SK-N-SH (cell line): ENCODE measurements around the gene CYP2C18. TPM values are rescaled to one million over a fixed set of nuclear protein-coding genes. Genes with fewer than 3 reads are reported as not detected.

Experiments used
- CTCF ChIA-PET: fragments of 300-600, 350-600 bp; formaldehyde crosslinking; extraction: SDS; loops from one replicate; lab custom pipeline; 2021; lab: Yijun Ruan, JAX
- POLR2A ChIA-PET: fragments of 350-600 bp; sonication (Branson Sonifier 250); formaldehyde crosslinking; extraction: SDS; loops from one replicate; lab custom pipeline; 2020; ENCODE audit warnings: antibody characterized with exemption, inconsistent platforms; lab: Yijun Ruan, JAX
- DNase-seq: peaks from one replicate; pipeline ENCODE4 v3.0.0; 2012
- H2AFZ ChIP-seq: fragments of 200-600 bp; sonication (generic); 2 replicates; pipeline ENCODE4 v1.8.1; 2016; ENCODE audit warnings: antibody characterized with exemption, mild to moderate bottlenecking, low read depth
- H3F3A ChIP-seq: fragments of 200-600 bp; sonication (generic); replicated peaks from 2 replicates; pipeline ENCODE3; 2016; ENCODE audit warnings: antibody characterized with exemption, mild to moderate bottlenecking; ENCODE audit not compliant: insufficient read depth
- H3K27ac ChIP-seq, 2 experiments: fragments of 200-500 bp in 1 of 2; fragments of 200-600 bp in 1 of 2; sonication (Bioruptor generic) in 1 of 2; sonication (generic), shearing (Covaris generic) in 1 of 2; 2 replicates each; pipeline versions ENCODE4 v1.5.1 to v1.6.1; 2014 to 2016; ENCODE audit warnings: low read depth in 2 of 2, inconsistent platforms in 1 of 2, low read length in 1 of 2, mild to moderate bottlenecking in 1 of 2, mixed read lengths in 1 of 2
- H3K27me3 ChIP-seq: fragments of 200-600 bp; sonication (generic), shearing (Covaris generic); 2 replicates; pipeline ENCODE4 v1.6.1; 2016; ENCODE audit warnings: mixed run types; ENCODE audit not compliant: insufficient read depth
- H3K36me3 ChIP-seq, 2 experiments: fragments of 200-500 bp in 1 of 2; fragments of 200-600 bp in 1 of 2; sonication (Bioruptor generic) in 1 of 2; sonication (generic) in 1 of 2; replicated peaks in 1 of 2; 2 replicates each; pipeline versions ENCODE3 to v1.5.1; 2014 to 2016; ENCODE audit warnings: low read length in 1 of 2, mild to moderate bottlenecking in 1 of 2; ENCODE audit not compliant: insufficient read depth in 2 of 2, control insufficient read depth in 1 of 2
- H3K4me1 ChIP-seq, 2 experiments: fragments of 200-500 bp in 1 of 2; fragments of 200-600 bp in 1 of 2; sonication (Bioruptor generic) in 1 of 2; sonication (generic), shearing (Covaris generic) in 1 of 2; 2 replicates each; pipeline versions ENCODE4 v1.5.1 to v1.6.1; 2014 to 2016; ENCODE audit warnings: low read depth in 1 of 2, low read length in 1 of 2, mixed run types in 1 of 2; ENCODE audit not compliant: insufficient read depth in 2 of 2, control insufficient read depth in 1 of 2
- H3K4me2 ChIP-seq: fragments of 200-600 bp; sonication (generic), shearing (Covaris generic); 2 replicates; pipeline ENCODE4 v1.6.1; 2017; ENCODE audit warnings: mixed run types
- H3K4me3 ChIP-seq, 2 experiments: fragments of 200-500 bp in 1 of 2; fragments of 200-600 bp in 1 of 2; sonication (Bioruptor generic) in 1 of 2; sonication (generic), shearing (Covaris generic) in 1 of 2; 2 replicates each; pipeline versions ENCODE4 v1.5.1 to v1.8.1; 2014 to 2016; ENCODE audit warnings: low read depth in 2 of 2, inconsistent platforms in 1 of 2, low read length in 1 of 2, mild to moderate bottlenecking in 1 of 2, mixed read lengths in 1 of 2, moderate library complexity in 1 of 2
- H3K79me2 ChIP-seq: fragments of 200-600 bp; sonication (generic); 2 replicates; pipeline ENCODE4 v1.8.1; 2017; ENCODE audit warnings: mild to moderate bottlenecking; ENCODE audit not compliant: insufficient read depth
- H3K9ac ChIP-seq: fragments of 200-600 bp; sonication (generic); 2 replicates; pipeline ENCODE4 v1.6.1; 2017; ENCODE audit warnings: mixed run types
- H3K9me2 ChIP-seq: fragments of 200-600 bp; sonication (generic); 2 replicates; pipeline ENCODE4 v1.6.1; 2017; ENCODE audit warnings: mixed run types
- H3K9me3 ChIP-seq: fragments of 200-600 bp; sonication (generic); 2 replicates; pipeline ENCODE4 v1.6.1; 2017; ENCODE audit warnings: mixed run types, mild to moderate bottlenecking, moderate library complexity
- H4K20me1 ChIP-seq: fragments of 200-600 bp; sonication (generic); 2 replicates; pipeline ENCODE4 v1.6.1; 2017; ENCODE audit warnings: mild to moderate bottlenecking, mixed run types; ENCODE audit not compliant: insufficient read depth
- EP300 ChIP-seq, 2 experiments: IDR thresholded peaks; 2 replicates each; pipeline versions ENCODE4 v1.4.0 to v1.6.1; 2012; ENCODE audit warnings: borderline replicate concordance in 1 of 2, low read depth in 1 of 2, low read length in 1 of 2
- EZH2phosphoT487 ChIP-seq: fragments of 200-600 bp; sonication (generic); IDR thresholded peaks from 2 replicates; pipeline ENCODE4 v1.6.1; 2017; ENCODE audit warnings: low read depth, mixed run types, mild to moderate bottlenecking, antibody characterized with exemption, moderate library complexity, borderline replicate concordance
- FOSL2 ChIP-seq: IDR thresholded peaks from 2 replicates; pipeline ENCODE4 v1.4.0; 2012; ENCODE audit warnings: low read depth, mild to moderate bottlenecking, moderate library complexity, borderline replicate concordance
- GABPA ChIP-seq: IDR thresholded peaks from 2 replicates; pipeline ENCODE4 v1.4.0; 2012; ENCODE audit warnings: low read depth, mild to moderate bottlenecking
- GATA2 ChIP-seq: sonication (generic); formaldehyde crosslinking; IDR thresholded peaks from 2 replicates; pipeline ENCODE4 v1.5.0; 2020; ENCODE audit warnings: mild to moderate bottlenecking, missing genetic modification reagents
- MXI1 ChIP-seq: IDR thresholded peaks from 2 replicates; pipeline ENCODE4 v1.6.1; 2012; ENCODE audit warnings: mild to moderate bottlenecking, low read depth, low read length, improper control_type of control experiment
- POLR2AphosphoS5 ChIP-seq: IDR thresholded peaks from 2 replicates; pipeline ENCODE4 v1.6.1; 2012; ENCODE audit warnings: low read depth, low read length
- RAD21 ChIP-seq: IDR thresholded peaks from 2 replicates; pipeline ENCODE4 v1.6.1; 2012; ENCODE audit warnings: mild to moderate bottlenecking, low read length
- RCOR1 ChIP-seq: fragments of 150-350 bp; IDR thresholded peaks from 2 replicates; pipeline ENCODE4 v1.6.1; 2017; ENCODE audit warnings: antibody characterized with exemption, low read length
- REST ChIP-seq: IDR thresholded peaks from 2 replicates; pipeline ENCODE4 v1.6.1; 2012; ENCODE audit warnings: mild to moderate bottlenecking, low read depth, low read length, moderate library complexity
- RXRA ChIP-seq: IDR thresholded peaks from 2 replicates; pipeline ENCODE4 v1.4.0; 2012; ENCODE audit warnings: low read depth, mild to moderate bottlenecking, borderline replicate concordance
- SMC3 ChIP-seq: IDR thresholded peaks from 2 replicates; pipeline ENCODE4 v1.6.1; 2012; ENCODE audit warnings: low read depth, low read length, improper control_type of control experiment
- TCF12 ChIP-seq: IDR thresholded peaks from 2 replicates; pipeline ENCODE4 v1.4.0; 2012
- TEAD4 ChIP-seq: IDR thresholded peaks from 2 replicates; pipeline ENCODE4 v1.4.0; 2012; ENCODE audit warnings: mild to moderate bottlenecking, borderline replicate concordance; ENCODE audit not compliant: insufficient read depth
- USF1 ChIP-seq: IDR thresholded peaks from 2 replicates; pipeline ENCODE4 v1.4.0; 2012; ENCODE audit warnings: low read depth, borderline replicate concordance
- polyA plus RNA-seq, 3 experiments: library from polyadenylated mRNA; depleted of rRNA; stranded (reverse); fragments of >200 nt; gene quantifications; 2 replicates each; pipeline ENCODE4 v1.2.3, GENCODE V29; 2012
- TF ChIP-seq, protein P1 (sequence below): IDR thresholded peaks from 2 replicates; pipeline ENCODE4 v1.4.0; 2012; ENCODE audit warnings: low read depth
- TF ChIP-seq, protein P2 (sequence below): fragments of 150-350 bp; IDR thresholded peaks from 2 replicates; pipeline ENCODE4 v1.6.1; 2017; ENCODE audit warnings: antibody characterized with exemption, low read length, low read depth, borderline replicate concordance
- TF ChIP-seq, protein P3 (sequence below): fragments of 200-600 bp; sonication (generic); IDR thresholded peaks from 2 replicates; pipeline ENCODE4 v1.6.1; 2017; ENCODE audit warnings: antibody characterized with exemption, mild to moderate bottlenecking, moderate library complexity

Gene CYP2C18
- polyA plus RNA-seq, 1 of the 3 experiments (the other 2 are of a cell fraction): not detected

GRCh38 chr10:94710578-94710977 lies 27.0 kb downstream of the CYP2C18 start (continued):
- TF ChIP-seq GATA2: no peak
- TF ChIP-seq RXRA: no peak
- TF ChIP-seq, all 33 proteins: peak for 0

- TF ChIP-seq FOSL2 (no peak), EZH2phosphoT487 (no peak), MXI1 (no peak), USF1 (no peak), SMC3 (no peak), RCOR1 (no peak), GATA2 (no peak), RAD21 (no peak), TEAD4 (no peak), RXRA (no peak), EP300 (IDR thresholded peaks at IDR 0.05; ENCODE audit: borderline replicate concordance in 1 of 2, low read depth in 1 of 2, low read length in 1 of 2) (no peak), POLR2AphosphoS5 (no peak), REST (no peak), GABPA (no peak), TCF12 (no peak)
- TF ChIP-seq, protein P1, sequence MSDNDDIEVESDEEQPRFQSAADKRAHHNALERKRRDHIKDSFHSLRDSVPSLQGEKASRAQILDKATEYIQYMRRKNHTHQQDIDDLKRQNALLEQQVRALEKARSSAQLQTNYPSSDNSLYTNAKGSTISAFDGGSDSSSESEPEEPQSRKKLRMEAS: no peak
- TF ChIP-seq, protein P2, sequence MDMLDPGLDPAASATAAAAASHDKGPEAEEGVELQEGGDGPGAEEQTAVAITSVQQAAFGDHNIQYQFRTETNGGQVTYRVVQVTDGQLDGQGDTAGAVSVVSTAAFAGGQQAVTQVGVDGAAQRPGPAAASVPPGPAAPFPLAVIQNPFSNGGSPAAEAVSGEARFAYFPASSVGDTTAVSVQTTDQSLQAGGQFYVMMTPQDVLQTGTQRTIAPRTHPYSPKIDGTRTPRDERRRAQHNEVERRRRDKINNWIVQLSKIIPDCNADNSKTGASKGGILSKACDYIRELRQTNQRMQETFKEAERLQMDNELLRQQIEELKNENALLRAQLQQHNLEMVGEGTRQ: no peak
- TF ChIP-seq, protein P3, sequence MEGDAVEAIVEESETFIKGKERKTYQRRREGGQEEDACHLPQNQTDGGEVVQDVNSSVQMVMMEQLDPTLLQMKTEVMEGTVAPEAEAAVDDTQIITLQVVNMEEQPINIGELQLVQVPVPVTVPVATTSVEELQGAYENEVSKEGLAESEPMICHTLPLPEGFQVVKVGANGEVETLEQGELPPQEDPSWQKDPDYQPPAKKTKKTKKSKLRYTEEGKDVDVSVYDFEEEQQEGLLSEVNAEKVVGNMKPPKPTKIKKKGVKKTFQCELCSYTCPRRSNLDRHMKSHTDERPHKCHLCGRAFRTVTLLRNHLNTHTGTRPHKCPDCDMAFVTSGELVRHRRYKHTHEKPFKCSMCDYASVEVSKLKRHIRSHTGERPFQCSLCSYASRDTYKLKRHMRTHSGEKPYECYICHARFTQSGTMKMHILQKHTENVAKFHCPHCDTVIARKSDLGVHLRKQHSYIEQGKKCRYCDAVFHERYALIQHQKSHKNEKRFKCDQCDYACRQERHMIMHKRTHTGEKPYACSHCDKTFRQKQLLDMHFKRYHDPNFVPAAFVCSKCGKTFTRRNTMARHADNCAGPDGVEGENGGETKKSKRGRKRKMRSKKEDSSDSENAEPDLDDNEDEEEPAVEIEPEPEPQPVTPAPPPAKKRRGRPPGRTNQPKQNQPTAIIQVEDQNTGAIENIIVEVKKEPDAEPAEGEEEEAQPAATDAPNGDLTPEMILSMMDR: no peak
- Histone ChIP-seq H3K9me2 (0 out of 2 replicates have a peak, but pooled peaks cover 4% of the 10 kb centered on the region), H3K27ac (no peak overlapping the region), H3K9ac (no peak overlapping the region), H3K4me3 (no peak overlapping the region), H3K79me2 (no peaks in the 10 kb centered on the region), H3K36me3 (no peaks in the 10 kb centered on the region), H3K9me3 (no peaks in the 10 kb centered on the region), H2AFZ (no peak overlapping the region), H3K4me1 (no peaks in the 10 kb centered on the region), H3K4me2 (no peak overlapping the region), H4K20me1 (no peaks in the 10 kb centered on the region), H3F3A (no peaks in the 10 kb centered on the region), H3K27me3 (no peaks in the 10 kb centered on the region)
- no peak for DNase-seq
- ChIA-PET POLR2A (no interaction called here), CTCF (no interaction called here)
These were observed 42.3 kb downstream of the CYP2C18 start for GRCh38 chr10:94725871-94726270.
